C4-2B (cell line): ENCODE data around the gene FAM135A.
A peak's percentile ranks its signal among the peaks of the same experiment; 100 is the strongest.

Experiments used
- H3K27ac ChIP-seq: fragments of 450-650 bp; 2 replicates; pipeline ENCODE4 v1.5.1; 2017
- ZFX ChIP-seq: fragments of 450-650 bp; IDR thresholded peaks from 2 replicates; pipeline ENCODE4 v1.6.1; 2017
- TF ChIP-seq, protein P1 (sequence below): fragments of 450-650 bp; conservative IDR thresholded peaks from 2 replicates; pipeline ENCODE4 v1.5.1; 2017; ENCODE audit warnings: mild to moderate bottlenecking

Gene FAM135A

DNA sequence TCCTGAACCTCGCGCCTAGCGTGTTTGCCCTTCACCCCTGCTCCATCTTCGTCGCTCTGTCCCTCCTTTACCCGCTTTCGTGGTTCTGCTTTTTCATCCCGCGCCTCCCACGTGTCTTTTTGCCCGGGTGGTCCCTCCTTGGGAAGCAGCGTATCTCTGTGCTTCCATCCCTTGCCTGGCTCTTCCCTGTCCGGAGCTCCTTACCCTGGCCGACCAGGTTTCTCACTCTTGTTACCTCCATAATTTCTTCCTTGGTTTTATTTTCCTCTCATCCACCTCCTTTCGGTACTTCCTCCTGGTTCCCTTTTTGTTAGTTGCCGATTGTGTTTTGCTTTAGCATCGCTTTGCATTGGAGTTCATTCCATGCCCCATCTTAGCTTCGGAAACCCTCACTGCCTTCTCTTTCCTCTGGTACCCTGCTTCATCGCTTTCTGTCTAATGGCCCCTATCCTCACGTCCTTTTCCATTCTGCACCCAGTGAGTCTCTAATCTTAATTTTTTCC, 735 bp downstream of the FAM135A start:
- TF ChIP-seq, protein P1, sequence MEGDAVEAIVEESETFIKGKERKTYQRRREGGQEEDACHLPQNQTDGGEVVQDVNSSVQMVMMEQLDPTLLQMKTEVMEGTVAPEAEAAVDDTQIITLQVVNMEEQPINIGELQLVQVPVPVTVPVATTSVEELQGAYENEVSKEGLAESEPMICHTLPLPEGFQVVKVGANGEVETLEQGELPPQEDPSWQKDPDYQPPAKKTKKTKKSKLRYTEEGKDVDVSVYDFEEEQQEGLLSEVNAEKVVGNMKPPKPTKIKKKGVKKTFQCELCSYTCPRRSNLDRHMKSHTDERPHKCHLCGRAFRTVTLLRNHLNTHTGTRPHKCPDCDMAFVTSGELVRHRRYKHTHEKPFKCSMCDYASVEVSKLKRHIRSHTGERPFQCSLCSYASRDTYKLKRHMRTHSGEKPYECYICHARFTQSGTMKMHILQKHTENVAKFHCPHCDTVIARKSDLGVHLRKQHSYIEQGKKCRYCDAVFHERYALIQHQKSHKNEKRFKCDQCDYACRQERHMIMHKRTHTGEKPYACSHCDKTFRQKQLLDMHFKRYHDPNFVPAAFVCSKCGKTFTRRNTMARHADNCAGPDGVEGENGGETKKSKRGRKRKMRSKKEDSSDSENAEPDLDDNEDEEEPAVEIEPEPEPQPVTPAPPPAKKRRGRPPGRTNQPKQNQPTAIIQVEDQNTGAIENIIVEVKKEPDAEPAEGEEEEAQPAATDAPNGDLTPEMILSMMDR = no peak
- TF ChIP-seq ZFX = no peak
- peak overlapping the region; percentile 55 for H3K27ac ChIP-seq

DNA sequence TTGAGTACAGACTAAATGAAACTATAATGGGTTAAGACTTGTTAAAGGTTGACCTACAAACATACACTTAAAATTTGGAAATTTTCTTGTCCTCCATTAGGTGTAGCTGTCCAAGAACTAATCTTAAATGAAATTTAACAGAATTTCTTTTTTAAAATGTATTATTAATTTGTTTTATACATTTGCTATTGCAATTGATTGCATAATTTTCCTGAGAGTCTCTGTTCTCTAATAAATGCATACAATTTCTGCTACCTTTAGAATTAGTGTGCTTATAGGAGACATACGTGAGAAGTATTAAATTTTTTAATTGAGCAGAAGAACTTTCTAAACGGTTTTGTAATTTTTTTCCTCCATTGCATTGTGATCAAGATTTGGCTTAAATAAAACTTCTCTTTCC, 1.5 kb downstream of the FAM135A start:
- no peak overlapping the region for H3K27ac ChIP-seq
- TF ChIP-seq ZFX = no peak
- TF ChIP-seq, protein P1 = no peak

GRCh38 chr6:70415247-70415646, 1.9 kb downstream of the FAM135A start:
- no peak overlapping the region for H3K27ac ChIP-seq
- TF ChIP-seq, protein P1 = no peak
- no peak for TF ChIP-seq ZFX

GRCh38 chr6:70415660-70416059, 2.4 kb downstream of the FAM135A start:
- TF ChIP-seq, protein P1 = no peak
- no peak for TF ChIP-seq ZFX
- no peak overlapping the region for H3K27ac ChIP-seq

- no peak overlapping the region for H3K27ac ChIP-seq
- TF ChIP-seq, protein P1 = no peak
- TF ChIP-seq ZFX = no peak
Observed at GRCh38 chr6:70421509-70421908, 8.2 kb downstream of the FAM135A start.

DNA sequence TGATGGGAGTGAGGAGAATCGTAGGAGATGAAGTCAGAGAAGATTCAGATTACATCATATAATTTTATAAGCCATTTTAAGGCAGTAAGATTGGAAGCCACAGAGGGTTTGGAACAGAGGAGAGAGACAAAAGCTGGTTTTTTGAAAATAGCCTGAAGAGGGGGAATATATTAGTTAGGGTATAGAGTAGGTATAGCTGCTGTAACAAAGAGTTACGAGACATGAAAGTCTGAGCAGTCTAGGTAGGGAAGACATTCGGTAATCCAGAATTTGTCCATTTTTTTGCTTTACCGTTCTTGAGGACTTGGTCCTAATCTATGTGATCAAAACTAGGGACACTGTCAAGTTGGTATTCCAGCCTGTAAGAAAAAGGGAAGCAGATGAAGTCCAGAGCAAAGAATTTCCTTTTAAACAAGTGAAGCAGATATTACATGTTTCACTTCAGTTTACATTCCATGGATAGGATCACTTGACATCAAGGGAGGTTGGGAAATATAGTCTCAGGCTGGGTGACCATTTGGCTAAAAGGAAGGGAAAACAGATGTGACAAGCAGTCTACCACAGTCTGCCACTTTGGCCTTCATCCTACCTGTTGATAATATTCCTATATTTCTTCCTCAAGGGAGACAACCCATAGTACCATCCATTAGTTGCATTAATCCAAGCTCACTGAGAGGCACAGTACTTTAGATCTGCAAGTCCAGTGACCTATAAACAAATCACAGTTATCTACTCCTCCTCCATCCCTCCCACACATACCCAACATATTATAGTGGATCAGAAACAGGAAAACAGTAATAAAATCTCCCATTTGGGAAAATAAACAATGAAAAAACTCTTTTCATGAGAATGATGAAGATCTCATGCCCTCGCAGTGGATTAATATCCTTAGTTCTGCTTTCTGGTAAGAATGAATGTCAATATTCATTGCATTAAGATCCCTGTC, 10.2 kb downstream of the FAM135A start:
- no peak overlapping the region for H3K27ac ChIP-seq
- no peak for TF ChIP-seq ZFX

- no peak for TF ChIP-seq ZFX
- TF ChIP-seq, protein P1 = no peak
- H3K27ac ChIP-seq = no peak overlapping the region
Observed at GRCh38 chr6:70424291-70424690, 11.0 kb downstream of the FAM135A start.
